NCI-H2196 treated with DMSO at 0.1 percent for 48 hours (cell line): ENCODE results near the gene MRPL36.

Experiments used
- DNase-seq: peaks from one replicate; lab custom pipeline; 2025; ENCODE audit not compliant: unreplicated experiment; lab: John Stamatoyannopoulos, UW

MRPL36 gene

GRCh38 chr5:1751026-1751863 is 48.4 kb downstream of the MRPL36 start:
- no peak for DNase-seq

DNA sequence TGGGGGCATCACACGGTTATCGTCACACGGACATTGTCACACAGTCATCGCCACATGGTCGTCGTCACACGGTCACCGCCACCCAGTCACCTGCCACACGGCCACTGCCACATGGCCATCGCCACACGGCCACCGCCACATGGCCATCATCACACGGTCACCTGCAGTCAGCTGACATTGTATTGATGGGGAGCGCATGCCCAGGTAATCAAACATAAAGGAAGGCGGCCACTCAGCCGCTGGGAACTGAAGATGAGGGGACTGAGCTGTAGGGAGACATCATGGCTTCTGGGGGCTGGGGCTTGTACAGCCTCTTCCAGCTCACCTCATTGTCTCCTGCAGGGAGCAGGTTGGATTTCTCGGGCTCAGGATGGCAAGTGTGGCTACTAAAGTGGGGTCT is 49.2 kb downstream of the MRPL36 start:
- no peak for DNase-seq

GRCh38 chr5:1749346-1750124 is 50.1 kb downstream of the MRPL36 start:
- no peak for DNase-seq

GRCh38 chr5:1748845-1749244 is 50.8 kb downstream of the MRPL36 start:
- DNase-seq: no peak
